HepG2 (cell line): ENCODE data around the gene TPP2. TPM values are rescaled to one million over a fixed set of nuclear protein-coding genes. Genes with fewer than 3 reads are reported as not detected.

ENCODE experiments used
- ATAC-seq: fragments of 200-7000 bp; cut with Tn5 transposase; 3 replicates; pipeline ENCODE4 v1.9.1; 2020; ENCODE audit warnings: mild to moderate bottlenecking, moderate library complexity
- BruUV-seq: library from RNA; stranded (reverse); fragments of 400-500 nt; replicated peaks from 2 replicates; lab custom pipeline; 2021; lab: Mats Ljungman, UMichigan
- CTCF ChIA-PET: fragments of 300-600 bp; formaldehyde crosslinking; extraction: SDS; loops from one replicate; lab custom pipeline; 2021; ENCODE audit warnings: low total read pairs, inconsistent platforms, low intra/inter-chr PET ratio; lab: Yijun Ruan, JAX
- POLR2A ChIA-PET: fragments of 350-600 bp; sonication (Branson Sonifier 250); formaldehyde crosslinking; loops from one replicate; lab custom pipeline; 2020; ENCODE audit warnings: antibody characterized with exemption, inconsistent platforms; lab: Yijun Ruan, JAX
- DNase-seq: peaks from one replicate; pipeline ENCODE4 v3.0.0-alpha.2; 2015; ENCODE audit warnings: low spot score
- FAIRE-seq: peaks from 3 replicates; lab custom pipeline; 2011; peaks lifted over from hg19 to GRCh38; lab: Jason Lieb, UNC
- H2AFZ ChIP-seq: one replicate; pipeline ENCODE4 v1.6.1; 2011; ENCODE audit warnings: low read length, inconsistent platforms
- H3K27ac ChIP-seq: fragments of 300-600 bp; 3 replicates; pipeline ENCODE4 v1.8.0; 2011; ENCODE audit warnings: mixed run types, mild to moderate bottlenecking, mixed read lengths, low read length, inconsistent platforms; ENCODE audit not compliant: insufficient read depth; ENCODE audit errors: extremely low read length
- H3K27me3 ChIP-seq, 2 experiments: fragments of 200-600 bp in 1 of 2; 2 replicates in 1 of 2; 3 replicates in 1 of 2; pipeline versions ENCODE4 v1.6.0 to v1.8.0; 2011; ENCODE audit warnings: low read length in 2 of 2, mild to moderate bottlenecking in 2 of 2, moderate library complexity in 2 of 2, inconsistent platforms in 1 of 2; ENCODE audit not compliant: insufficient read depth in 2 of 2, control insufficient read depth in 1 of 2
- H3K36me3 ChIP-seq, 2 experiments: fragments of 200-600 bp in 1 of 2; replicated peaks in 1 of 2; 2 replicates in 1 of 2; 3 replicates in 1 of 2; pipeline versions ENCODE4 v1.5.1 to v1.8.0; 2011; ENCODE audit warnings: low read length in 2 of 2, inconsistent platforms in 1 of 2; ENCODE audit not compliant: insufficient read depth in 2 of 2, control insufficient read depth in 1 of 2
- H3K4me1 ChIP-seq: 2 replicates; pipeline ENCODE4 v1.5.1; 2012; ENCODE audit warnings: low read length, inconsistent platforms; ENCODE audit not compliant: insufficient read depth
- H3K4me2 ChIP-seq: 2 replicates; pipeline ENCODE4 v1.6.0; 2011; ENCODE audit warnings: low read depth, low read length, inconsistent platforms
- H3K4me3 ChIP-seq, 3 experiments: fragments of 200-600 bp in 1 of 3; sonication (generic), shearing (Covaris generic) in 1 of 3; replicated peaks in 1 of 3; 2 replicates each; pipeline ENCODE4 v1.5.1; 2011 to 2016; ENCODE audit warnings: low read length in 3 of 3, inconsistent platforms in 2 of 3, low read depth in 2 of 3, mild to moderate bottlenecking in 2 of 3, control low read depth in 1 of 3, mixed read lengths in 1 of 3; ENCODE audit not compliant: insufficient read depth in 1 of 3
- H3K79me2 ChIP-seq: one replicate; pipeline ENCODE4 v1.6.1; 2011; ENCODE audit warnings: low read length, inconsistent platforms; ENCODE audit not compliant: insufficient read depth
- H3K9ac ChIP-seq: 2 replicates; pipeline ENCODE4 v1.6.0; 2011; ENCODE audit warnings: mild to moderate bottlenecking, low read depth, low read length, inconsistent platforms; ENCODE audit not compliant: insufficient read depth
- H3K9me3 ChIP-seq: 2 replicates; pipeline ENCODE4 v1.5.1; 2012; ENCODE audit warnings: mild to moderate bottlenecking, low read length
- H4K20me1 ChIP-seq: 2 replicates; pipeline ENCODE4 v1.6.0; 2011; ENCODE audit warnings: inconsistent platforms, mild to moderate bottlenecking, low read length, moderate library complexity; ENCODE audit not compliant: insufficient read depth
- CREM ChIP-seq, 2 experiments: sonication (generic) in 1 of 2; formaldehyde crosslinking in 1 of 2; IDR thresholded peaks; 2 replicates each; pipeline versions ENCODE4 v1.4.0 to v1.6.1; 2016 to 2020; ENCODE audit warnings: antibody characterized with exemption in 1 of 2, mild to moderate bottlenecking in 1 of 2, missing genetic modification reagents in 1 of 2
- ERF ChIP-seq: IDR thresholded peaks from 2 replicates; pipeline ENCODE4 v1.6.1; 2018; ENCODE audit warnings: missing biosample characterization, missing genetic modification reagents
- GABPA ChIP-seq, 2 experiments: IDR thresholded peaks; 2 replicates each; pipeline ENCODE4 v1.6.1; 2011 to 2016; ENCODE audit warnings: low read depth in 2 of 2, low read length in 1 of 2, missing biosample characterization in 1 of 2, missing genetic modification characterization in 1 of 2
- HNRNPL ChIP-seq: fragments of 200-400 bp; formaldehyde crosslinking; IDR thresholded peaks from 2 replicates; pipeline ENCODE4 v1.6.1; 2017; ENCODE audit warnings: mild to moderate bottlenecking, low read depth, low read length
- MAZ ChIP-seq, 2 experiments: sonication (generic) in 1 of 2; formaldehyde crosslinking in 1 of 2; IDR thresholded peaks; 2 replicates each; pipeline versions ENCODE4 v1.5.0 to v1.6.1; 2012 to 2020; ENCODE audit warnings: low read depth in 2 of 2, mild to moderate bottlenecking in 2 of 2, borderline replicate concordance in 1 of 2, improper control_type of control experiment in 1 of 2, low read length in 1 of 2, missing genetic modification reagents in 1 of 2, moderate library complexity in 1 of 2
- NRL ChIP-seq: sonication (generic); formaldehyde crosslinking; IDR thresholded peaks from 2 replicates; pipeline ENCODE4 v1.5.0; 2020; ENCODE audit warnings: missing genetic modification reagents, mild to moderate bottlenecking, moderate library complexity, borderline replicate concordance
- PRMT3 ChIP-seq: sonication (generic); formaldehyde crosslinking; IDR thresholded peaks from 2 replicates; pipeline ENCODE4 v1.8.1; 2022; ENCODE audit warnings: low read depth, mild to moderate bottlenecking, moderate library complexity, missing genetic modification reagents, borderline replicate concordance
- RBAK ChIP-seq: sonication (generic); formaldehyde crosslinking; IDR thresholded peaks from 2 replicates; pipeline ENCODE4 v1.5.1; 2020; ENCODE audit warnings: mild to moderate bottlenecking, missing genetic modification reagents
- TOPORS ChIP-seq: sonication (generic); formaldehyde crosslinking; IDR thresholded peaks from 2 replicates; pipeline ENCODE4 v1.8.0; 2023; ENCODE audit warnings: mild to moderate bottlenecking, missing genetic modification reagents
- YEATS2 ChIP-seq: sonication (generic); formaldehyde crosslinking; IDR thresholded peaks from 2 replicates; pipeline ENCODE4 v1.4.0; 2020; ENCODE audit warnings: missing genetic modification reagents, borderline replicate concordance
- ZEB1 ChIP-seq: IDR thresholded peaks from 2 replicates; pipeline ENCODE4 v1.6.1; 2012; ENCODE audit warnings: mild to moderate bottlenecking, low read depth, inconsistent platforms; ENCODE audit not compliant: insufficient replicate concordance
- ZNF780A ChIP-seq: sonication (generic); formaldehyde crosslinking; IDR thresholded peaks from 2 replicates; pipeline ENCODE4 v1.8.0; 2022; ENCODE audit warnings: mild to moderate bottlenecking, missing genetic modification reagents, moderate library complexity
- WGBS: methylation state at CpG from one replicate; pipeline ENCODE4 v1.1.6; 2017; ENCODE audit warnings: low lambda C conversion rate; 5-methylcytosine and 5-hydroxymethylcytosine counted together
- in situ Hi-C: cut with HindIII; loops from 2 replicates; pipeline ENCODE4 v1.10.0; 2017; ENCODE audit warnings: low pct_unique_long_range_greater_than_20kb; ENCODE audit not compliant: extremely low pct_ligation_motif_present
- intact Hi-C: fragments of 100-400 bp; cut with micrococcal nuclease; formaldehyde crosslinking; loops from one replicate; pipeline ENCODE4 v1.10.0; 2022; ENCODE audit not compliant: unreplicated experiment
- polyA plus RNA-seq, 8 experiments: library from polyadenylated mRNA; depleted of rRNA in 3 of 8; stranded (reverse) in 7 of 8; unstranded in 1 of 8; fragments of >200 nt; fragmentation: Illumina TruSeq in 4 of 8; extraction: Trizol in 4 of 8; gene quantifications; 2 replicates each; pipeline versions ENCODE4 v1.2.1 to v1.2.3, GENCODE V29; 2011 to 2016; ENCODE audit warnings: low read depth in 4 of 8, missing spikeins in 1 of 8, mixed read lengths in 1 of 8; ENCODE audit not compliant: insufficient read depth in 1 of 8
- total RNA-seq, 5 experiments: library from RNA; depleted of rRNA; stranded (reverse); fragments of >200 nt; fragmentation: Illumina TruSeq; extraction: Trizol; gene quantifications; 2 replicates each; pipeline ENCODE4 v1.2.3, GENCODE V29; 2016; ENCODE audit warnings: low read depth in 1 of 5
- TF ChIP-seq, protein P1 (sequence below): sonication (generic); formaldehyde crosslinking; IDR thresholded peaks from 2 replicates; pipeline ENCODE4 v1.8.1; 2022; ENCODE audit warnings: mild to moderate bottlenecking, missing genetic modification reagents
- TF ChIP-seq, protein P2 (sequence below): sonication (generic); formaldehyde crosslinking; IDR thresholded peaks from 2 replicates; pipeline ENCODE4 v1.5.1; 2020; ENCODE audit warnings: missing genetic modification reagents, mild to moderate bottlenecking, borderline replicate concordance
- TF ChIP-seq, protein P3 (sequence below): sonication (generic); formaldehyde crosslinking; IDR thresholded peaks from 2 replicates; pipeline ENCODE4 v1.5.0; 2020; ENCODE audit warnings: missing genetic modification reagents, mild to moderate bottlenecking, borderline replicate concordance
- TF ChIP-seq, protein P4 (sequence below): IDR thresholded peaks from 2 replicates; pipeline ENCODE4 v1.6.1; 2016; ENCODE audit warnings: low read depth, borderline replicate concordance

Gene TPP2
- total and polyA plus RNA-seq, 2 of the 13 experiments (the other 11 are each of a cell fraction or from before 2014, with no cell fraction given) = 16.4 to 52.1 TPM

DNA sequence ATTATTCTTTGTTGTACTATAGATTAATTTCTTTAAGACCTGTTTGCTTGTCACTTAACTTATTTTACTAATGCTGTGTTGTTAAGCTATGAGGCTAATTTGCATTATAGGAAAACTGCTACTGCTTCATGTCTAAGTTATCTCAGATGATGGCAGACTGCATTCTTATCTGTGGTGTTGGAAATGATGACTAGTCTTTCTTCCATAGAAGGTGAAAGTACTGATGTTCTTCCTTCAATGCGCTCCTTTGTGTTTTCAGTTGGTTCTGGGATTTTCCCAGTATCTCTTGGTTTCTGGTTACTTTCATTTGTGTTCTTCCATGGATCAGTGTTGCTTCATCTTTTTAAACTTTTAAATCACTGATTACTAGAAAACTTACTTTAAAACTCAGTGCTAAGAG is 46.9 kb downstream of the TPP2 start:
- intact Hi-C loops (no loop called here), in situ Hi-C loops (no loop called here)
- Histone ChIP-seq H3K27me3 (no peaks in the 10 kb centered on the region), H3K4me1 (no peaks in the 10 kb centered on the region), H3K4me3 (no peak overlapping the region), H3K4me2 (no peak overlapping the region), H3K27ac (no peak overlapping the region), H3K36me3 (peaks cover 16 to 55% of the 10 kb centered on the region in 2 experiments; a peak in 4 of 5 replicates), H3K9me3 (no peaks in the 10 kb centered on the region), H2AFZ (no peak overlapping the region), H3K79me2 (no peaks in the 10 kb centered on the region), H4K20me1 (no peaks in the 10 kb centered on the region), H3K9ac (no peak overlapping the region)
- ChIA-PET CTCF (no interaction called here), POLR2A (no interaction called here)
- ATAC-seq (no peak), DNase-seq (no peak), FAIRE-seq (no peak)
- BruUV-seq = no TSS peak
- 100% methylated on average over 1 of the region's 1 CpG for WGBS
- TF ChIP-seq PRMT3 (CRISPR knock-in tag) (no peak), CREM (IDR thresholded peaks at IDR 0.05) (no peak), CREM (CRISPR knock-in tag; IDR thresholded peaks at IDR 0.05) (no peak), NRL (no peak), ERF (CRISPR knock-in tag) (no peak), TOPORS (CRISPR knock-in tag) (no peak), GABPA (IDR thresholded peaks at IDR 0.05; ENCODE audit: low read depth, low read length) (no peak), GABPA (CRISPR knock-in tag; IDR thresholded peaks at IDR 0.05; ENCODE audit: low read depth) (no peak), RBAK (CRISPR knock-in tag) (no peak), ZEB1 (no peak), YEATS2 (CRISPR knock-in tag) (no peak), ZNF780A (CRISPR knock-in tag) (no peak), MAZ (IDR thresholded peaks at IDR 0.05; ENCODE audit: borderline replicate concordance, low read depth, low read length) (no peak), MAZ (CRISPR knock-in tag; IDR thresholded peaks at IDR 0.05; ENCODE audit: low read depth) (no peak), HNRNPL (no peak)
- TF ChIP-seq, protein P1, sequence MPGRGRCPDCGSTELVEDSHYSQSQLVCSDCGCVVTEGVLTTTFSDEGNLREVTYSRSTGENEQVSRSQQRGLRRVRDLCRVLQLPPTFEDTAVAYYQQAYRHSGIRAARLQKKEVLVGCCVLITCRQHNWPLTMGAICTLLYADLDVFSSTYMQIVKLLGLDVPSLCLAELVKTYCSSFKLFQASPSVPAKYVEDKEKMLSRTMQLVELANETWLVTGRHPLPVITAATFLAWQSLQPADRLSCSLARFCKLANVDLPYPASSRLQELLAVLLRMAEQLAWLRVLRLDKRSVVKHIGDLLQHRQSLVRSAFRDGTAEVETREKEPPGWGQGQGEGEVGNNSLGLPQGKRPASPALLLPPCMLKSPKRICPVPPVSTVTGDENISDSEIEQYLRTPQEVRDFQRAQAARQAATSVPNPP (CRISPR knock-in tag) = no peak
- TF ChIP-seq, protein P2, sequence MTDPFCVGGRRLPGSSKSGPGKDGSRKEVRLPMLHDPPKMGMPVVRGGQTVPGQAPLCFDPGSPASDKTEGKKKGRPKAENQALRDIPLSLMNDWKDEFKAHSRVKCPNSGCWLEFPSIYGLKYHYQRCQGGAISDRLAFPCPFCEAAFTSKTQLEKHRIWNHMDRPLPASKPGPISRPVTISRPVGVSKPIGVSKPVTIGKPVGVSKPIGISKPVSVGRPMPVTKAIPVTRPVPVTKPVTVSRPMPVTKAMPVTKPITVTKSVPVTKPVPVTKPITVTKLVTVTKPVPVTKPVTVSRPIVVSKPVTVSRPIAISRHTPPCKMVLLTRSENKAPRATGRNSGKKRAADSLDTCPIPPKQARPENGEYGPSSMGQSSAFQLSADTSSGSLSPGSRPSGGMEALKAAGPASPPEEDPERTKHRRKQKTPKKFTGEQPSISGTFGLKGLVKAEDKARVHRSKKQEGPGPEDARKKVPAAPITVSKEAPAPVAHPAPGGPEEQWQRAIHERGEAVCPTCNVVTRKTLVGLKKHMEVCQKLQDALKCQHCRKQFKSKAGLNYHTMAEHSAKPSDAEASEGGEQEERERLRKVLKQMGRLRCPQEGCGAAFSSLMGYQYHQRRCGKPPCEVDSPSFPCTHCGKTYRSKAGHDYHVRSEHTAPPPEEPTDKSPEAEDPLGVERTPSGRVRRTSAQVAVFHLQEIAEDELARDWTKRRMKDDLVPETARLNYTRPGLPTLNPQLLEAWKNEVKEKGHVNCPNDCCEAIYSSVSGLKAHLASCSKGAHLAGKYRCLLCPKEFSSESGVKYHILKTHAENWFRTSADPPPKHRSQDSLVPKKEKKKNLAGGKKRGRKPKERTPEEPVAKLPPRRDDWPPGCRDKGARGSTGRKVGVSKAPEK (CRISPR knock-in tag) = no peak
- TF ChIP-seq, protein P3, sequence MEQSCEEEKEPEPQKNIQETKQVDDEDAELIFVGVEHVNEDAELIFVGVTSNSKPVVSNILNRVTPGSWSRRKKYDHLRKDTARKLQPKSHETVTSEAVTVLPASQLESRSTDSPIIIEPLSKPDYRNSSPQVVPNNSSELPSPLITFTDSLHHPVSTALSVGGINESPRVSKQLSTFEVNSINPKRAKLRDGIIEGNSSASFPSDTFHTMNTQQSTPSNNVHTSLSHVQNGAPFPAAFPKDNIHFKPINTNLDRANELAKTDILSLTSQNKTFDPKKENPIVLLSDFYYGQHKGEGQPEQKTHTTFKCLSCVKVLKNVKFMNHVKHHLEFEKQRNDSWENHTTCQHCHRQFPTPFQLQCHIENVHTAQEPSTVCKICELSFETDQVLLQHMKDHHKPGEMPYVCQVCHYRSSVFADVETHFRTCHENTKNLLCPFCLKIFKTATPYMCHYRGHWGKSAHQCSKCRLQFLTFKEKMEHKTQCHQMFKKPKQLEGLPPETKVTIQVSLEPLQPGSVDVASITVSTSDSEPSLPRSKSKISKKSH (CRISPR knock-in tag) = no peak
- TF ChIP-seq, protein P4, sequence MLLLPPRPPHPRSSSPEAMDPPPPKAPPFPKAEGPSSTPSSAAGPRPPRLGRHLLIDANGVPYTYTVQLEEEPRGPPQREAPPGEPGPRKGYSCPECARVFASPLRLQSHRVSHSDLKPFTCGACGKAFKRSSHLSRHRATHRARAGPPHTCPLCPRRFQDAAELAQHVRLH (CRISPR knock-in tag) = no peak
